NCI-H1436 (cell line): ENCODE data around the gene SLC43A1.

ENCODE experiments used
- DNase-seq: peaks from one replicate; lab custom pipeline; 2025; lab: John Stamatoyannopoulos, UW

The SLC43A1 gene

DNA sequence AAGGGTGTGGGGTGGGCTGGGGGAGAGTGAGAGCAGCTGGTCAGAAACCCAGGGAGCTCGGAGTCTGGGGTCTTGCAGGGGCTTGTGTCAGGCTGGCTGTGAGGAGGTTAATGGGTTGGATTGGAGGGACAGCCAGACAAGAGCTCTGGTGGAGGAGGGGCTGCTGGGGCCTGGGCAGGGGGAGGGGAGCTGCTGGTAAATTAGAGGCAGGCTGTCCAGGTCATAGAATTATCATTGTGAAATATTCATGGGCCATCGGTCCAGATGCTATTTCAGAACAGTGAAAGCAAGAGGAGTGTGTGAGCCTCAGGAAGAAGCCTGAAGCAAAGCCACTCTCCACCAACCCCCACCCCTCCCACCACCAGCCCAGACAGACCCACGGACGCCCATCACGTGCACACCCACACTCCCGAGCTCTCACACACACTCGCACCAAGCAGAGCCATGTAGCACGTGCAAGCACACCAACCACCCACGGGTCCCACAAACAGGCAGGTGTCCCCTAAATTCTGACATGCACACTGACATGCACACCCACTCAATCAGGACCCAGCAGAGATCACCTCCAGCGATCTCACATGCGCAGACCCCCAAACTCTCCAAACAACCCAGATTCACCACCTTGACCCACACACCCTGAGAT, 36.4 kb downstream of the SLC43A1 start:
- no peak for DNase-seq

DNA sequence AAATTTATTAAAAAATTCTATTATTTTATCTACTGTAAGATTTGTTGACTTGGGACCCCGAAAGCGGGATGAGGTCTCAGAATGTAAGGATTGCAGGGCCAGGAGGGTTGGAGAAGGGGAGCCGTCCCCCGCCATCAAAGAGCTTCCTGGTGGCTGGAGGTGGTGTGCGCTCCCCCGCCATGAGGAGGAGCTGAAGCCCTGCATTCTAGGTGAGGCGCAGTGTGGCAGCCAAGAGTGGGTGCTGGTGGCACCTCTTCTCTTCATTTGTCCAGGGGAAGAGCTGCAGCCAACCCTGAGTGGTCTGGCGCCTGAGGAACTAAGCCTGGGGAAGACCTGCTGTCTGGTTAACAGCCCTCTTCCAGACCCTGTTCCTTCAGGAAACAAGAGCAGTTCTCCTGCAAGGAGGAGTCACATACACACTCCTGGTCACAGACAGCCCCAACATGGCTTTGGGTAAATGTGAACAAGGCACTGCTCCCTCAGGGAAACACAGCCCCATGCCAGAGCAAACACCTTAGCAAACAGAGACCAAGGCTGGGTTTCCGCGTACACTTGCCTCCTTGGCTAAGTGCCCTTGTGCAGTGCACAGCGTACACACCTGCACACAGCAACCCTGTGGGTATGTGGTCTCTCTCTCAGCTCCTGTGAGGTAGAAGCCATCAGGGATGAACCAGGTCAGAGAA, 37.9 kb downstream of the SLC43A1 start:
- no peak for DNase-seq

GRCh38 chr11:57476757-57477506, 38.6 kb downstream of the SLC43A1 start:
- DNase-seq, result no peak

DNA sequence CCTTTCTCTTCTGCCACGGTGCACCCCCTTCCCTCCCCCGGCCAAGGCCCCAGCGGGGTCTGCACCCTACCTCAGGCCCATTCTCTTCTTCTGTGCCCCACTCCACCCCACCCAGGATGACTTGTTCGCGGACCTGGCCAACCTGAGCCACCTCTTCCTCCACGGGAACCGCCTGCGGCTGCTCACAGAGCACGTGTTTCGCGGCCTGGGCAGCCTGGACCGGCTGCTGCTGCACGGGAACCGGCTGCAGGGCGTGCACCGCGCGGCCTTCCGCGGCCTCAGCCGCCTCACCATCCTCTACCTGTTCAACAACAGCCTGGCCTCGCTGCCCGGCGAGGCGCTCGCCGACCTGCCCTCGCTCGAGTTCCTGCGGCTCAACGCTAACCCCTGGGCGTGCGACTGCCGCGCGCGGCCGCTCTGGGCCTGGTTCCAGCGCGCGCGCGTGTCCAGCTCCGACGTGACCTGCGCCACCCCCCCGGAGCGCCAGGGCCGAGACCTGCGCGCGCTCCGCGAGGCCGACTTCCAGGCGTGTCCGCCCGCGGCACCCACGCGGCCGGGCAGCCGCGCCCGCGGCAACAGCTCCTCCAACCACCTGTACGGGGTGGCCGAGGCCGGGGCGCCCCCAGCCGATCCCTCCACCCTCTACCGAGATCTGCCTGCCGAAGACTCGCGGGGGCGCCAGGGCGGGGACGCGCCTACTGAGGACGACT, 39.3 kb downstream of the SLC43A1 start:
- DNase-seq, result no peak

DNA sequence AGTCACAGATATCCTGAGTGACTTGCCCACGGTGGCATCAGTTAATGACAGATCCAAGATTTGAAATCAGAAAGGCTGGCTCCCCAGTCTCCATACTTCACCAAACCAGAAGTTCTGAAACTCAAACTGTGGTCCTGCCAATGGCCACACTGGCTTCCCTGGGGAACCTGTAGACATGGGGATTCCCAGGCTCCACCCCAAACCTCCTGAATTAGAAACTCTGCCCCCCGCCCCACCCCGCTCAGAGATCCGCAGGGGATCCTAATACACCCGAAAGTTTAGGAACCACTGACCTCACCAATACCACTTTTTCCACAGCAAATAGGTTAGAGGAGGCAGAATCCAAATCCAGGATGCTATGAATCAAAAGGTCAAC, 39.8 kb downstream of the SLC43A1 start:
- no peak for DNase-seq

- no peak for DNase-seq
Observed at GRCh38 chr11:57475191-57475590, 40.3 kb downstream of the SLC43A1 start.

- DNase-seq, result no peak
Observed at GRCh38 chr11:57474803-57475115, 40.7 kb downstream of the SLC43A1 start.

GRCh38 chr11:57474017-57474802, 41.3 kb downstream of the SLC43A1 start:
- no peak for DNase-seq

DNA sequence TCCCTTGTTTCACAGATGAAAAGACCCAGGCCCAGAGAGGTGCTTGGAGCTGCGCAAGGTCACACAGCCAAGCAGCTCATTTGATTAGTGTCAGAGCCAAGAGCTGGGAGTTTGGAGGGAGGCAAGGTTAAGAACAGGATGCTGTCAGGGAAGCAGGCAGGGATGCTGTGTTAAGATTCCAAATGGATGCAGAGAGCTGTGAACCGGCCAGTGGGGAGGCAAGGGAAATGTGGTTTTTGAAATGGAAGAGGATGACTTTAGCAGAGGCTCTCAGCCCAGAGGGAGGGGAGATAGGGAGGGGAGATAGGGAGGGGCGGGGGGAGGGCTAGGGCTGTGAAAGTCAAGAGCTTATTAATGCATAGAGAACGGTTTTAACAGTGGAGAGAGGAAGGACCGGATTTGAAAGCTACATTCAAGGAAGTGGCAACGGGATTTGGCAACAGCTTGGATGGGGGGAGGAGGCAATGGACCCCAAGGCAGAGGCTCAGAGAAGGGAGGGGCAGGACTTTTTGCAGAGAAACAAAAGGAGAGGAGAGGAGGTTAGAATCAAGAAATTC, 42.1 kb downstream of the SLC43A1 start:
- no peak for DNase-seq

- DNase-seq, result no peak
Observed at GRCh38 chr11:57471496-57471895, 44.0 kb downstream of the SLC43A1 start.

- DNase-seq, result no peak
Observed at GRCh38 chr11:57469268-57469667, 46.2 kb downstream of the SLC43A1 start.

DNA sequence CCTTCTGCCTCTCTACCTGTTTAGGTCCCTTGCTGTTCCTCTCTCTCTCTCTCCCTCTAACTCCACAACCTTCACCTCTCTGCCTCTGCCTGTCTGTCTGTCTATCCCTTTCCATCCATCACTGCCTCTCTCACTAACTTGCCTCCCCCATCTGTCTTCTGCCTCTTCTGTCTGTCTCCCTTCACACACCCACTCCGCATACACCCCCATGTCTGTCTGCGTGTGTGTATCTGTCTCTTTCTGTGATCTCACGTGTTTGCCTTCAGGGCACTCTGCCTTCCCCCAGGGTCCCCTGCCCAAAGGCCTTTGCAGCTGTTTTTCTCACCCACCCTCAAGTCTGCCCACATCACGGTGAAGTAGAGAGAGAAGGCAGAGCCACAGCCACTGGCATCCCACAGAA, 47.2 kb downstream of the SLC43A1 start:
- no peak for DNase-seq

- no peak for DNase-seq
Observed at GRCh38 chr11:57467508-57468157, 47.9 kb downstream of the SLC43A1 start.

- no peak for DNase-seq
Observed at GRCh38 chr11:57466680-57467079, 48.8 kb downstream of the SLC43A1 start.

- DNase-seq, result no peak
Observed at GRCh38 chr11:57464539-57465181, 50.8 kb downstream of the SLC43A1 start.

DNA sequence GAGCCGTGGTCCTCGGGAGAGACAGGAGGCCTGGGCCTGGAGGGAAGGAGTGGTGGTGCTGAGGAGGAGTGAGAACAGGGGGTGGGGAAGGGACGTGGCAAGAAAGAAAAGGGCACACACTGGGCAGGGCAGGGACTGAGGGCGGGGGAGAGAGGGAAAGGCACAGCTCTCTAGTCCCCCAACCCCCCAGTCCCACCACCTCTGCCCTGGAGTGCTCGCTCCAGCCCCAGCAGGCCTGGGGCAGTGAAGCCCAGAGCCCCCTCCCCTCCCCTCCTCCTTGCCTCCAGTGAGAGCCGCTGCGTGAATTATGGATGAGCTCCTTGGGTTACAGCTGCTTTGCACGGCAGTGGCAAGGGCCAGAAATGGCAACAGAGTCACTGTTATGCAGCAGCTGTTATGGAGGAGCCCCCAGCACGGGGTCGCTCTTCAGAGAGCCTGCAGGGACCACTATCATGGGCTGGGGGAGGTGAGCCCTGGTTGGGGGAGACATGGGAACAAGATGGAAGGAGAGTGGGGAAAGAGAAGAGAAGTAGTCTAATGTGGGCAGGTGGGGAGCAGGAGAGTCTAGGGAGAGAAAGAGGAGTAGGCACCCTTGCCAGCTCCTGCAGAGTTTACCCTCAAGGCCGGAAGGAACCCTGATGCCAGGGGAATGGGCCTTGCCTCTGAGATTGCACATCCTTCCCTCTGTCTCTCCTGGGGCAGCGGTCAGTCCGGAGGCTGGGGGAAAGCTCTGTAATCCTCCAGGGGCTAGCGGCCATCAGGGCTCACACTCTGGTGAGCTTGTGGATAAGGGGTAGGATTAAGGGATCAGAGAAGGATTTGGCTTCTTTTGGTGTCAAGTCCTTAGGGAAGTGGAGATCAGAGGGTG, 51.6 kb downstream of the SLC43A1 start:
- DNase-seq, result no peak

GRCh38 chr11:57462597-57462996, 52.9 kb downstream of the SLC43A1 start:
- no peak for DNase-seq

DNA sequence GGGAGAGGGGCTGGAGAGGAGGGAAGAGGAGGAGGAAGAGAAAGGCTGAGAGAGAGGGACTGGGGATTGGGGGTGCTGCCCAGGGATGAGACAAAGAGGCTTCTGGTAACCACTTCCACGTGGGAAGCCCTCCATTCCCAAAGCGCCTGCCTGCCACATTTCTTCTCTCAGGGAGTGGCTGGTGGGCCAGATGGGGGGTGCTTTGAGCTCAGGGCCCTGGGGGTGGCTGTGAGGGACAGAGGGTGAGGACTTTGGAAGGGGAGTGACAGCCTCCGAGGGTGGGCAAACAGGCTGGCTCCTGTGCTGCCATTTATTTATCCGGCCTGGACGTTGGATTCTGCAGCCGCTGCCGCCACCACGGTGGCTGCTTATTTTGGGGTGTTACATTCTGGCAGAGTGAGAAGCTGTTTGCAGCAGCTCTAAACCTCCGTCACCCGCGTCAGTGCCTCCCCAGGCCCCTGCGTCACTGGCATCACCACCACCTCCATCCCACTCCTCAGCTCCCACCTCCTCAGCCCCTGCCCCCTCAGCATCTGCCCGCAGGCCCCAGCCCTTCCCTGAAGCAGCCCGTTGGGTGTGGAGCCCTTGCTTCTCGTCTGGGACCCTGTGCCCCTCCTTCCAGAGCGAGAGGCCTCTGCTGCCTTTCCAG, 53.5 kb downstream of the SLC43A1 start:
- no peak for DNase-seq
